ENCODE data around the gene FGD3. TPM values are rescaled to one million over a fixed set of nuclear protein-coding genes. Genes with fewer than 3 reads are reported as not detected.
A peak's percentile ranks its signal among the peaks of the same experiment; 100 is the strongest.
"Not testable (repeated sequence)": the region's sequence is repeated elsewhere in the genome, so short reads cannot be mapped to it uniquely, and the experiment has no call there.

Gene FGD3, protein sequence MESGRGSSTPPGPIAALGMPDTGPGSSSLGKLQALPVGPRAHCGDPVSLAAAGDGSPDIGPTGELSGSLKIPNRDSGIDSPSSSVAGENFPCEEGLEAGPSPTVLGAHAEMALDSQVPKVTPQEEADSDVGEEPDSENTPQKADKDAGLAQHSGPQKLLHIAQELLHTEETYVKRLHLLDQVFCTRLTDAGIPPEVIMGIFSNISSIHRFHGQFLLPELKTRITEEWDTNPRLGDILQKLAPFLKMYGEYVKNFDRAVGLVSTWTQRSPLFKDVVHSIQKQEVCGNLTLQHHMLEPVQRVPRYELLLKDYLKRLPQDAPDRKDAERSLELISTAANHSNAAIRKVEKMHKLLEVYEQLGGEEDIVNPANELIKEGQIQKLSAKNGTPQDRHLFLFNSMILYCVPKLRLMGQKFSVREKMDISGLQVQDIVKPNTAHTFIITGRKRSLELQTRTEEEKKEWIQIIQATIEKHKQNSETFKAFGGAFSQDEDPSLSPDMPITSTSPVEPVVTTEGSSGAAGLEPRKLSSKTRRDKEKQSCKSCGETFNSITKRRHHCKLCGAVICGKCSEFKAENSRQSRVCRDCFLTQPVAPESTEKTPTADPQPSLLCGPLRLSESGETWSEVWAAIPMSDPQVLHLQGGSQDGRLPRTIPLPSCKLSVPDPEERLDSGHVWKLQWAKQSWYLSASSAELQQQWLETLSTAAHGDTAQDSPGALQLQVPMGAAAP
- total RNA-seq (10 to 100 TPM; 60.4 to 99.1 (median 72.6) TPM), polyA plus RNA-seq (10 to 100 TPM; 30.7 to 54.5 (median 37.6) TPM)
- long read RNA-seq, donor 1, partial matches to known transcripts = 0 of 3 reads
- long read RNA-seq, donor 1, other reads (novel, unspliced or antisense) = 0 of 3 reads
- long read RNA-seq, donor 2, partial matches to known transcripts = 0 of 4 reads
- long read RNA-seq, donor 2, other reads (novel, unspliced or antisense) = 0 of 4 reads

DNA sequence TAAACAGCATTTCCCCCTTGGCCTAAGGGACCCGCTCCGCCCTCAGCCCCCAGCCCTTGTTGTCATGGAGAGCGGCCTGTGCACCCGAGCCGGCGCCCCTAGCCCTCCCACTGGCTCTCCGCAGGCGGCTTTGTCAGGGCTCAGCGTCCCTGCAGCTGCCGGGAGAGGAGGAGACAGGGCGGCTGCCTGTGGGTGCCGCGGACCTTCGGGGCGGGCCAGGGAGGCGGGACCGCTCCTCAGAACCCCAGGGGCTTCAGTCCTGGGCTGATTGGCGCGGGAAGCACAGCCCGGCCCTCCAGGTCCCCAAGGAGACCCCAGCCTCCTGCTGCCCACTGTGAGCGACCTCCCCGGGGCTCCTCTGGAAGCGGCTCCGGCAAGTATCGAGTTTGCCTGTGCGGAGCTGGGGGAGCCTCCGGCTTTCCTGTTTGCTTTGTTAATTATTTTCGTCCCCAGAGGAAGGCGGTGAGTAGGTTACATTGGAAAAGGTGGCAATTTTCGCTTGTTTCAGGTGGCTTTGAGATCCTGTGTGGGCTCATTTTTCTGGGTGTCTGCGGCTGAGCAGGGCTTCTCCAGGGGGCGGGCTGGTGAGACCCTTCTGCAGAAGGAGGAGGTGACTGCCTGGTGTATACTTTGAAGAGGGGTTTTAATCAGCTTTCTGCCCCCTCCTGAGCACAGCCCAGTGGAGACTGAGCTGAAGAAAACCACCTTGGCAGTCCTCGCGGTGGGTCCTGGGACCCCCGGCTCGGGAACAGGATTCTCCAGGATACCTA, at the start of gene FGD3:
FGD3 (plus strand) TSS at position 256 of the 770 bp plus-strand sequence. CDS start 28,734 bp downstream, outside the sequence.
- Histone ChIP-seq H3K27me3 (replicated peaks in 1 of 7) (peaks cover 0 to 39% (median 18%) of the 10 kb centered on the region in 7 donors), H3K36me3 (no peaks in the 10 kb centered on the region), H3K4me3 (peak within 1 kb of the TSS; percentile 11 to 66 (median 42)), H3K9me3 (no peaks in the 10 kb centered on the region), H3K27ac (peak within 1 kb of the TSS in 4 of 8 donors; percentile 25 to 68 (median 48)), H3K4me1 (peaks cover 0 to 26% (median 12%) of the 10 kb centered on the region in 6 donors)
- no peak for TF ChIP-seq POLR2A (IDR thresholded peaks at IDR 0.05)
- TF ChIP-seq POLR2AphosphoS5 (IDR thresholded peaks at IDR 0.05) = peak in 1 of 3 donors; percentile 14
- TF ChIP-seq, protein P1, sequence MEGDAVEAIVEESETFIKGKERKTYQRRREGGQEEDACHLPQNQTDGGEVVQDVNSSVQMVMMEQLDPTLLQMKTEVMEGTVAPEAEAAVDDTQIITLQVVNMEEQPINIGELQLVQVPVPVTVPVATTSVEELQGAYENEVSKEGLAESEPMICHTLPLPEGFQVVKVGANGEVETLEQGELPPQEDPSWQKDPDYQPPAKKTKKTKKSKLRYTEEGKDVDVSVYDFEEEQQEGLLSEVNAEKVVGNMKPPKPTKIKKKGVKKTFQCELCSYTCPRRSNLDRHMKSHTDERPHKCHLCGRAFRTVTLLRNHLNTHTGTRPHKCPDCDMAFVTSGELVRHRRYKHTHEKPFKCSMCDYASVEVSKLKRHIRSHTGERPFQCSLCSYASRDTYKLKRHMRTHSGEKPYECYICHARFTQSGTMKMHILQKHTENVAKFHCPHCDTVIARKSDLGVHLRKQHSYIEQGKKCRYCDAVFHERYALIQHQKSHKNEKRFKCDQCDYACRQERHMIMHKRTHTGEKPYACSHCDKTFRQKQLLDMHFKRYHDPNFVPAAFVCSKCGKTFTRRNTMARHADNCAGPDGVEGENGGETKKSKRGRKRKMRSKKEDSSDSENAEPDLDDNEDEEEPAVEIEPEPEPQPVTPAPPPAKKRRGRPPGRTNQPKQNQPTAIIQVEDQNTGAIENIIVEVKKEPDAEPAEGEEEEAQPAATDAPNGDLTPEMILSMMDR (IDR thresholded peaks at IDR 0.05 in 8 of 11, conservative IDR thresholded peaks at IDR 0.05 in 3 of 11) = no peak
- no peak for DNase-seq
- 5 to 9% (median 7%) methylated on average over 29 to 36 of the region's 36 CpGs for WGBS, 5 donors
- intact Hi-C loops (cut with DNase I; ENCODE audit: low total_unique reads) = no loop called here

DNA sequence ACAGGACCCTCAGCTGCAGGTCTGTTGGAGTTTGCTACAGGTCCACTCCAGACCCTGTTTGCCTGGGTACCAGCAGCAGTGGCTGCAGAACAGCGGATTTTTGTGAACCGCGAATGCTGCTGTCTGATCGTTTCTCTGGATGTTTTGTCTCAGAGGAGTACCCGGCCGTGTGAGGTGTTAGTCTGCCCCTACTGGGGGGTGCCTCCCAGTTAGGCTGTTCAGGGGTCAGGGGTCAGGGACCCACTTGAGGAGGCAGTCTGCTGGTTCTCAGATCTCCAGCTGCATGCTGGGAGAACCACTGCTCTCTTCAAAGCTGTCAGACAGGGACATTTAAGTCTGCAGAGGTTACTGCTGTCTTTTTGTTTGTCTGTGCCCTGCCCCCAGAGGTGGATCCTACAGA, 42.2 kb upstream of the FGD3 start:
- H3K36me3 ChIP-seq; H3K9me3 ChIP-seq; H3K27ac ChIP-seq; H3K4me3 ChIP-seq; DNase-seq; intact Hi-C loops (cut with DNase I; ENCODE audit: low total_unique reads); H3K4me1 ChIP-seq: not testable (repeated sequence)
- peaks cover 0 to 18% (median 0%) of the 10 kb centered on the region in 7 donors for H3K27me3 ChIP-seq (replicated peaks in 1 of 7)
- WGBS, 5 donors = 74 to 93% (median 76%) methylated on average over 6 of the region's 6 CpGs; no CpG with 5 or more reads in 1 of the 5 donors

DNA sequence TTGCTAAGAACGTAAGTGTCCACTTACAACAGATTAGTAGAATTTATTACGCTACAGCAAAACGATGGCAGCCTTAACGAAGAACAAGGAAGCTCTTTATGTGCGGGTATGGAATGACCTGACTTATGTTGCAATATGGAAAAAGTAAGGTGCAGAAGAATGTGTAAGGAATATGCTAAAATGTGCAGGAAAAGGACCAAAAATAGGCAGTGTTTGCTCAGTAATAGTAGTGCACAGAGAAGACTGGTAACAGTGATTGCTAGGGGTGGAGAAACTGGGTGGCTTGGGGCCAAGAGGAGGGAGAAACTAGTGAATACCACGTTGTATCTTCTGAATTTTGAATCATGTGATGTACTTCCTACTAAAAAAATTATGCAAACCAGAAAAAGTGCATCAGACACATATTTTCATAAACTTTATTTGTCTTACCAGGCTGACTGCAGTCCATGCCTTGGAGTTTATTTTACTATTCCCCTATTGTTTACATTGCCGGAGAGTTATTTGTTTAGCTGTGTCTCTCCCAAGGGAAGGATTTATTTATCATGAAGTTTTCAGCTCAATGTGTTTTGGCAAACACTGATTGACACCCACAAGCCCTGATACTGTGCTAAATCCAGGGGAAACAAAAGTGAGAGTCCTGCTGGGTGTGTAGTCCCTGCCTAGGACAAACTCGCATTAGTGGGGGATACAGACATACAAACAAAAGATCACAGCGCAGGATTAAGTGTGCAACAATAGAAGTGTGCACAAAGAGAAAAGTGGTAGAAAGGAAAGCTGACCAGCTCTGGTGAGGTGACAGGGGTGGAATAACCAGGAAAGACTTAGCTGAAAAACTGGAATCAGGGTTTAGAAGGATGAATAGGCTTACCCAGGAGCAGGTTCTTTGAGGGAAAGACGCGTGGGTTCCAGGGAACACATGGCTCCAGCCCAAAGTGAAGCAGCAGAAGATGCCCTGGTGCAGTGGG, 35.5 kb upstream of the FGD3 start:
- H3K36me3 ChIP-seq = no peaks in the 10 kb centered on the region
- H3K27me3 ChIP-seq (replicated peaks in 1 of 7) = peaks cover 0 to 42% (median 0%) of the 10 kb centered on the region in 7 donors
- DNase-seq = no peak
- no peak for TF ChIP-seq POLR2A (IDR thresholded peaks at IDR 0.05)
- TF ChIP-seq, protein P1 (IDR thresholded peaks at IDR 0.05 in 8 of 11, conservative IDR thresholded peaks at IDR 0.05 in 3 of 11) = no peak
- no peak for TF ChIP-seq POLR2AphosphoS5 (IDR thresholded peaks at IDR 0.05)
- 62 to 72% (median 68%) methylated on average over 11 of the region's 11 CpGs for WGBS, 5 donors
- H3K4me3 ChIP-seq = no peak overlapping the region
- no peaks in the 10 kb centered on the region for H3K9me3 ChIP-seq
- intact Hi-C loops (cut with DNase I; ENCODE audit: low total_unique reads) = no loop called here
- no peaks in the 10 kb centered on the region for H3K4me1 ChIP-seq
- no peak overlapping the region for H3K27ac ChIP-seq

Measured in spleen (tissue), 13 donors.